GM03348 (cell line): ENCODE measurements around the gene C3orf85.
"Not testable (repeated sequence)": the region's sequence is repeated elsewhere in the genome, so short reads cannot be mapped to it uniquely, and the experiment has no call there.

Experiments used
- DNase-seq: peaks from one replicate; pipeline ENCODE4 v3.0.0; 2012; ENCODE audit warnings: low spot score

The C3orf85 gene

GRCh38 chr3:109136523-109136922, at the start of gene C3orf85:
C3orf85 (plus strand) TSS chr3:109136719; CDS start chr3:109136848, 129 bp downstream.
- no peak for DNase-seq

GRCh38 chr3:109089265-109089664, 47.3 kb upstream of the C3orf85 start:
- no peak for DNase-seq

GRCh38 chr3:109091846-109092245, 44.7 kb upstream of the C3orf85 start:
- no peak for DNase-seq

- DNase-seq, result no peak
Measured at GRCh38 chr3:109093561-109093960, 43.0 kb upstream of the C3orf85 start.

- no peak for DNase-seq
Measured at GRCh38 chr3:109095166-109095565, 41.4 kb upstream of the C3orf85 start.

GRCh38 chr3:109098079-109098644, 38.4 kb upstream of the C3orf85 start:
- no peak for DNase-seq

- no peak for DNase-seq
Measured at GRCh38 chr3:109109574-109109973, 26.9 kb upstream of the C3orf85 start.

- no peak for DNase-seq
Measured at GRCh38 chr3:109112946-109113760, 23.4 kb upstream of the C3orf85 start.

- DNase-seq, result no peak
Measured at GRCh38 chr3:109114746-109115145, 21.8 kb upstream of the C3orf85 start.

- no peak for DNase-seq
Measured at GRCh38 chr3:109115451-109115850, 21.1 kb upstream of the C3orf85 start.

GRCh38 chr3:109116031-109116430, 20.5 kb upstream of the C3orf85 start:
- DNase-seq, result no peak

GRCh38 chr3:109117939-109118338, 18.6 kb upstream of the C3orf85 start, which contains the start of gene MORC1:
MORC1 (minus strand) TSS chr3:109118134; CDS start chr3:109118059, 75 bp downstream.
- DNase-seq, result no peak

GRCh38 chr3:109118584-109118983, 17.9 kb upstream of the C3orf85 start:
- DNase-seq, result no peak

- no peak for DNase-seq
Measured at GRCh38 chr3:109122690-109123089, 13.8 kb upstream of the C3orf85 start.

GRCh38 chr3:109125902-109126301, 10.6 kb upstream of the C3orf85 start:
- no peak for DNase-seq

- no peak for DNase-seq
Measured at GRCh38 chr3:109127553-109127952, 9.0 kb upstream of the C3orf85 start.

- no peak for DNase-seq
Measured at GRCh38 chr3:109131276-109131675, 5.2 kb upstream of the C3orf85 start.

- no peak for DNase-seq
Measured at GRCh38 chr3:109132801-109133473, 3.6 kb upstream of the C3orf85 start.

- DNase-seq, result not testable (repeated sequence)
Measured at GRCh38 chr3:109133474-109133816, 3.1 kb upstream of the C3orf85 start.

GRCh38 chr3:109137761-109138160, 1.2 kb downstream of the C3orf85 start:
- no peak for DNase-seq

GRCh38 chr3:109140318-109140717, 3.8 kb downstream of the C3orf85 start:
- DNase-seq, result no peak

- DNase-seq, result no peak
Measured at GRCh38 chr3:109143646-109144045, 7.1 kb downstream of the C3orf85 start.

- no peak for DNase-seq
Measured at GRCh38 chr3:109149078-109149477, 12.6 kb downstream of the C3orf85 start.
